8988T (cell line): ENCODE data around the gene NCK1.
"Not testable (repeated sequence)": the region's sequence is repeated elsewhere in the genome, so short reads cannot be mapped to it uniquely, and the experiment has no call there.

Experiments
- DNase-seq: peaks from one replicate; pipeline ENCODE4 v3.0.0; 2011

NCK1 gene

DNA sequence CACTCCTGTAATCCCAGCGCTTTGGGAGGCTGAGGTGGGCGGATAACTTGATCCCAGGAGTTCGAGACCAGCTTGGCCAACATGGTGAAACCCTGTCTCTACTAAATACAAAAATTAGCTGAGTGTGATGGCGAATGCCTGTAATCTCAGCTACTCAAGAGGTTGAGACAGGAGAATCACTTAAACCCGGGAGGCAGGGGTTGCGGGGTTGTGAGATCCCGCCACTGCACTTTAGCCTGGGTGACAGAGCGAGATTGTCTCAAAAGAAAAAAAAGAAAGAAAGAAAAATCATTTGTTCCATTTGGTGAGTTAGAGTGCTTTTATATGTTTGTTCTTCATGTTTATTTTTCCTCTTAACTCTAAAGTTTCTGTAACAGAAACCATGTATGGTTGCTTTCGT lies 7.3 kb downstream of the NCK1 start:
- DNase-seq = no peak

DNA sequence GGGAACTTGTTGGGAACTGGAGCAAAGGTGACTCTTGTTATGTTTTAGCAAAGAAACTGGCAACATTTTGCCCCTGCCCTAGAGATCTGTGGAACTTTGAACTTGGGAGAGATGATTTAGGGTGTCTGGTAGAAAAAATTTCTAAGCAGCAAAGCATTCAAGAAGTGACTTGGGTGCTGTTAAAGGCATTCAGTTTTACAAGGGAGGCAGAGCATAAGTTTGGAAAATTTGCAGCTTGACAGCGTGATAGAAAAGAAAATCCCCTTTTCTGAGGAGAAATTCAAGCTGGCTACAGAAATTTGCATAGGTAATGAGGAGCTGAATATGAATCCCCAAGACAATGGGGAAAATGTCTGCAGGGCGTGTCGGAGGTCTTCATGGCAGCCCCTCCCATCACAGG lies 10.2 kb downstream of the NCK1 start:
- not testable (repeated sequence) for DNase-seq

DNA sequence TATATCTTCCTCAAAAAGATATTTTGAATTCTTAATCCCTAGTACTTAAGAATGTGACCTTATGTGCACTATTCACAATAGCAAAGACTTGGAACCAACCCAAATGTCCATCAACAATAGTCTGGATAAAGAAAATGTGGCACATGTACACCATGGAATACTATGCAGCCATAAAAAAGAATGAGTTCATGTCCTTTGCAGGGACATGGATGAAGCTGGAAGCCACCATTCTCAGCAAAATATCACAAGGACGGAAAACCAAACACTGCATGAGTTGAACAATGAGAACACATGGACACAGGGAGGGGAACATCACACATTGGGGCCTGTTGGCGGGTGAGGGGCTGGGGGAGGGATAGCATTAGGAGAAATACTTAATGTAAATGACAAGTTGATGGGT lies 17.5 kb downstream of the NCK1 start:
- not testable (repeated sequence) for DNase-seq

DNA sequence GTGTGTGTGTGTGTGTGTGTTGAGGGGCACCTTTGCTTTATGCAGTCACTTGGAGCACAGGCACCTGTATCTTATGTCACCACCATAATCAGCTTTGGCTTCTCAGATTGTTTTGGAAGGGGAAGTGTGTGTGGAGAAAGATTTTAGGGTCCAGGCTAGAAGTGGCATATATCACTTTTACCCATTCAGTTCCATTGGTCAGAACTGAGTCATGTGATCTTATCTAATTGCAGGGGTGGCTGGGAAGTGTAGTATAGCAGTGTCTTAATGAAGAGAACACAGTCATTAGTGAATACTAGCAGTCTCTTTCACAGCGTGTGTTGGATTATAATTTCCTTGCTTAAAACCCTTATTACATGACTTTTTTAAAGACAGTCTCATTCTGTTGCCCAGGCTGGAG lies 20.6 kb downstream of the NCK1 start:
- no peak for DNase-seq

DNA sequence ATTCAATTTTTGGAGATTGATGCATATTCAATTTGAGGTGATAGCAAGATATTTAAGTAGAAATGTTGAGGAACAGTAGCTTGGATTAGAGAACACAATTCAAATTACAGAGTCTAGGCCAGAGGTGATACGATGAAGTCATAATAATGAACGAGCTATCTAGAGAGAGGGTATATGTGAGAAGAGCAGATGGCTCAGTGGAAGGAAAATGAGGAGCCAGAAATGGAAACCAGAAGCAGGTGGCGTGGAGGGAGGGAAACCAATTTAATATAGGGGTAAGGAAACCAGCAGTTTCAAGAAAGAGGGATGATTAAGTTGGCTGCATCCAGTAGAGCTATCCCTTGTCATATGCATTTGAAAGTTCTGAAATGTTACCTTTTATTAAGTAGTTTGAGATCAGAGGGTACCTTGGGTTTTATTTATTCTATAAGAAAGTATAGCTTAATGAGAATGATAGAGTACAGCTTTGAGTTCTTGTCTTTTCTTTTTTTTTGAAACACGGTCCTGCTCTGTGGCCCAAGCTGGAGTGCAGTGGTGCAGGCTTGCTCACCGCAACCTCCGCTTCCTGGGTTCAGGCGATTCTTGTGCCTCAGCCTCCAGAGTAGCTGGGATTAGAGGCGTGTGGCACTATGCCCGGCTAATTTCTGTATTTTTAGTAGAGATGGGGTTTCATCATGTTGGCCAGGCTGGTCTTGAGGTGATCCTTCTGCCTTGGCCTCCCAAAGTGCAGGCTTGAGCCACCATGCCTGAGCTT lies 22.1 kb downstream of the NCK1 start:
- no peak for DNase-seq

DNA sequence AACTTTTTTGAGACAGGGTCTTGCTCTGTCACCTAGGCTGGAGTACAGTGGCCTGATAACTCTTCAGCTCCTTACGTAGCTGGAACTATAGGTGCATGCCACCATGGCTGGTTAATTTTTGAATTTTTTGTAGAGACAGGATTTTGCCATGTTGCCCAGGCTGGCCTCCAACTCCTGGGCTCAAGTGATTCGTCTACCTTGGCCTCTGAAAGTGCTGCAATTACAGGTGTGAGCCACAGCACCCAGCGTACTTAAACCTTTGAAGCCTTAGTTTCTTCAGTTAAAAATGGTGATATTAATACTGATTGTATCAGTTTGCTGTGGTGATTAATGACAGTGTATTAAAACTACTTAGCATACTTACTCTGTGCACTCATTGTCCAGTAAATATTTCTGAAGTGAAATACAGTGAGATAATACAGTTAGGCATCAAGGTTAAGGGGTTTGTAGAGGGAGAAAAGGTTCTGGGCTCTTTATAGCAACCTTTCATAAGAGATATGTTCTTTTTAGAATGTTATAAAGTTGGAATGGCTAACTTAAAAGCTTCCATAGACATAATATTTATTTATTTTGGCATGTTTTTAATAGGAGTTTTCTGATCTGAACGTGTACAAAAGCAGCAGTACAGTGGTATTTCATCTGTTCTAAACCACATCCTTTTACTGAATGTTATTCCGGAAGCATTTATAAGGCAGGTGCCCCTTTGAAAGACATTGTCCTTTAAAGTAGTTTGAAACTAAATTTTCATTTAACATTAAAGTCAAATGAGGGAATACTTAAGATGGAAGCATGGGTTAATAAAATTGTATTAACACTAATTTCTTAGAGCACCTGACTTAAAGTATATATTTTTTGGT lies 23.6 kb downstream of the NCK1 start:
- DNase-seq = no peak

DNA sequence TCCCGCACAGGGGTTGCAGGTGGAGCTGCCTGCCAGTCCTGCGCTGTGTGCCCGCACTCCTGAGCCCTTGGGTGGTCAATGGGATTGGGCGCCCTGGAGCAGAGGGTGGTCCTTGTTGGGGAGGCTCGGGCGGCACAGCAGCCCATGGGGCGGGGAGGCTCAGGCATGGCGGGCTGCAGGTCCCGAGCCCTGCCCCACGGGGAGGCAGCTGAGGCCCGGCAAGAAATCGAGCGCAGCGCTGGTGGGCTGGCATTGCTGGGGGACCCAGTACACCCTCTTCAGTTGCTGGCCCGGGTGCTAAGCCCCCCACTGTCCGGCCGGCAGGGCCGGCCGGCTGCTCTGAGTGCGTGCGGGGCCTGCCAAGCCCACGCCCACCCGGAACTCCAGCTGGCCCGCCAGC lies 27.9 kb downstream of the NCK1 start:
- DNase-seq = no peak

DNA sequence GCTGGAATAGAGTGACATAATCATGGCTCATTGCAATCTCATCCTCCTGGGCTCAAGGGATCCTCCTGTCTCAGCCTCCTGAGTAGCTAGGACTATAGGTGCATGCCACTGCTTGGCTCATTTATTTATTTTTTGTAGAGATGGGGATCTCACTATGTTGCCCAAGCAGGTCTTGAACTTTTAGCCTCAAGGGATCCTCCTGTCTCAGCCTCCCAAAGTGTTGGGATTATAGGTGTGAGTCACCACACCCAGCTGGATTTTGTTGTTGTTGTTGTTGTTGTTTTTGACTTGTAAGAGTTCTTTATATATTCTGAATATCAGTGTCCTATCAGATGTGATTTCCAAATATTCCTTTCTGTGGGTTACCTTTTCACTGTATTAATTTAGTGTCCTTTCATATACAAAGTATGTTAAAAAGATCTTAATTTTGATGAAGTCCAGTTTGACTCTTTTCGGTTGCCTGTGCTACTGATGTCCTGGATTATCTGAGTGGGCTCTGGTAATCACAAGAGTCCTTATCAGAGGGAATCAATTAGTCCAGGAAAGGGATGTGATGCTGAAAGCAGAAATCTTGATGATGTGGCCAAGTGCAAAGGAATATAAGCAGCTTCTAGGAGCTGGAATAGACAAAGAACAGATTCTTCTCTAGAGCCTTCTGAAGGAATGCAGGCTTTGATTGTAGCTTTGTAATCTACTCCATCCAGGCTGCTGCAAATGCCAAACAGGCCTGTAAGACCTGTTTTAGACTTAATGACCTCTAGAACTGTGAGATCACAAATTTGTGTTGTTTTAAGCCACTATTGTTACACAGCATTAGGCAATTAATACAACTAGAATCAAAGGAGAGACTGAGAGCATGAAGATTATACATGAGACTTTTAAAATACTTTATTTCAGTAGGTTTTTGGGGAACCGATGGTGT lies 30.2 kb downstream of the NCK1 start:
- DNase-seq = no peak

DNA sequence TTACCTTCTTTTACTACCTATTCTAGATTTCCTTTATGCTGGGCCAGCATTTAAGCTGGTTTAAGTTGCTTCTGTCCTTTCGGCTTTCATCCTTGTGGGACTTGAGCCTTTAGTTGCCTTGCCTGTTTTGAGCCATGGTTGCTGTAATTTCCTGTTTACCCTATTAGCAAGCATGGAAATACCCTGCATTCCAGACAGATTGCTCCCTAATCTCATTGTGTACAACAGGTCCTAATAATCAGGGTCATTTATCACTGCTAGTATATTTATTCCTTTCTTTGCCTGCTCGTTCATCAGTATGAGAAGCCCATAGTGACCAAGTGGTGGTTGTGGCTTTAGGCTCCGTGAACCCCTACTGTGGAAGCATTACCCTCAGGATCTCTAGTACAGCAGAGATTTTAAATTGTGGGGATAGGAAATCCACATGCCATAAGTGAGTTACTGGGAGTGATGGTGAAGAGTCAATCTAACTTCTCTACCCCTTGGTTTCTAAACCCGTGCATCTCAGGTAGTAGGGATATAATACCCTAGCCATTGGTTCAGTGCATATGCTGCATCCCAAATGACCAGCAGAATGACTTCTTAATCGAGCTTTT lies 31.9 kb downstream of the NCK1 start:
- DNase-seq = no peak

DNA sequence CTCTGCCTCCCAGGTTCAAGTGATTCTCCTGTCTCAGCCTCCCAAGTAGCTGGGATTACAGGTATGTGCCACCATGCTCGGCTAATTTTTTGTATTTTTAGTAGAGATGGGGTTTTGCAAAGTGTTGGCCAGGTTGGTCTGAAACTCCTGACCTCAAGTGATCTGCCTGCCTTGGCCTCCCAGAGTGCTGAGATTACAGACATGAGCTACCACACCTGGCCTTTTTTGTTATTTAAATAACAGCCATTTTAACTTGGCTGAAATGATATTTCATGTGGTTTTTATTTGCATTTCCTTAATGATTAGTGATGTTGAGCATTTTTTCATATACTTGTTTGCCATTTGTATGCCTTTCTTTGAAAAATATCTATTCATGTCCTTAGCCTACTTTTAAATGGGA lies 35.2 kb downstream of the NCK1 start:
- DNase-seq = not testable (repeated sequence)

DNA sequence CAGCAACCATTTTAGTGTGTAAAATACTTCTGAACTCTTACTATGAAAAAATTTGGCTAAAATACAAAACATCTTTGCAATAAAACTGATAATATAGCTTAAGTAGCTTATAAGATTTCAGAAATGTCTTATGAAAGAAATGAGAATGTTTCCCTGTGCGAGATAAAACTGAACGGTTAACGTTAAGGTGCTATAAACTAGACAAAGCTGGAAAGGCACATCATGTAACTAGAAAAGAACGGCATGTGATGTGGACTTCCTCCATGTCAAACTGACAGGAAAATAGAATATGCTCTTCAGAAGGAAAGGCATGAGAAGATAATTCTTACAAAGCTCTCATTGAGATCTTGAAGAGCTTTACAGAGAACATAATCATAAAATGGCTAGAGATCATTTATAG lies 36.5 kb downstream of the NCK1 start:
- DNase-seq = no peak

DNA sequence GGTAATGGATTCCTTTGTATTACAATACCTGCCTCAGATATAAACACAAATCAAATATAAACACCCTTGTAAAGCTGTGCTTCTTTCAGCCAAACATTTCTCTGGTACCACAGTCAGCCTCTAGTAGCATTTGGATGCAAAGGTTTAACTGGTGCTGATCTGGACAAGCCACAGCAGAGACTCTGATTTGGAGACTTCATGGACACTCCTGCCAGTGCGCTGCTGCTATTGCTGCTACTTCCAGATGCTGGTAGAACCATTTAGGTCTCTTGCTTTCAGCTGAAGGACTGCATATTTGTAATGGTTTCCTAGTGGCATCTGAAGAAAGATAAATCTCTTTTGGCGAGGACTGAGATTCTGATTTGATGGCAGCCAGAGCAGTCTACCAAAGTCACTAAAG lies 36.9 kb downstream of the NCK1 start:
- no peak for DNase-seq

DNA sequence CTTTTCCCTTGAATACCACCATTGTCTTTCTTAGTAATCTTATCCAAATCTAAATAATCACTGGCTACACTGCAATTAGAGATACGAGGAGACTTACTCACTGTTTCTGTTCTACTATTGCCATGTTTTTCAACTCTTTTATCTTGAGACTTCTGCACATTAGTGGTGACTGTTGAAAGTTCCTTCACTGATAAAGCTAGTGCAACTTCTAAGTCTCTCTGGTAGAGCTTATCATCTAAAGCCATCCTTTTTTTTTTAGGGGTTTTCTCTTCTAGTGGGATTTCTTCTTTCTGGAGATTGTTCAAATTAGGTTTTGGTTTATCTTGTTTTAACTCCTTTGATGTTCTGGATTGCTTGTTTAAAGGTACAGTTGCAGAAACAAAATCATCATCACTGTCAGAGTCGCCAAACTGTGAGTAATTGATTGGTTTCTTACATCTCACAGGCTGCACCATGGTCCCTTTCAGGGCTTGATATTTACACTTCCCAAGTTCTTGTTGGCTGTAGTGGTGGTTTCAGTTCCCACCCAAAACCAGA lies 37.7 kb downstream of the NCK1 start:
- DNase-seq = no peak

DNA sequence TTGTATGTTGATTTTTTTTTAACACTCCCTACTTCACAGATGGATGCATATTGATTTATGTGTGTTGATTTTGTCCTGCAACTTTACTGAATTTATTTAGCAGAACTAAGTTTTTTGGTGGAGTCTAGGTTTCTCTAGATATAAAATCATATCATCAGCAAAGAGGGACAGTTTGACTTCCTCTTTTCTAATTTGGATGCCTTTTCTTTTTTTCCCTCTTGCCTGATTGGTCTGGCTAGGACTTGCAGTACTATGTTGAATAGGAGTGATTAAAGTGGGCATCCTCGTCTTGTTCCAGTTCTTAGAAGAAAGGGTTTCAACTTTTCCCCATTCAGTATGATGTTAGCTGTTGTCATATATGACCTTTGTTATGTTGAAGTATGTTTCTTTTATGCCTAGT lies 38.7 kb downstream of the NCK1 start:
- DNase-seq = not testable (repeated sequence)

DNA sequence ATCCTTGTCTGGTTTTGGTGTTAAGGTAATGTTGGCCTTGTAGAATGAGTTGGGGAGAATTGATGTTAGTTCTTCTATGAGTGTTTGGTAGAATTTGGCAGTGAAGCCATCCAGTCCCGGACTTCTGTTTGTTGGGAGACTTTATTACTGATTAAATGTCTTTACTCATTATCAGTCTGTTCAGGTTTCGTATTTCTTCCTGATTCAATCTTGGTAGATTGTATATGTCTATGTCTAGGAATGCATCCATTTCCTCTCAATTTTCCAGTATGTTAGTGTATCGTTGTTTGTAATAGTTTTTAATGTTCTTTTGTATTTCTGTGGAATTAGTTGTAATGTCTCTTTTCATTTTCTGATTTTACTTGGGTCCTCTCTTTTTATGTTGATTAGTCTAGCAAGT lies 39.4 kb downstream of the NCK1 start:
- DNase-seq = no peak

DNA sequence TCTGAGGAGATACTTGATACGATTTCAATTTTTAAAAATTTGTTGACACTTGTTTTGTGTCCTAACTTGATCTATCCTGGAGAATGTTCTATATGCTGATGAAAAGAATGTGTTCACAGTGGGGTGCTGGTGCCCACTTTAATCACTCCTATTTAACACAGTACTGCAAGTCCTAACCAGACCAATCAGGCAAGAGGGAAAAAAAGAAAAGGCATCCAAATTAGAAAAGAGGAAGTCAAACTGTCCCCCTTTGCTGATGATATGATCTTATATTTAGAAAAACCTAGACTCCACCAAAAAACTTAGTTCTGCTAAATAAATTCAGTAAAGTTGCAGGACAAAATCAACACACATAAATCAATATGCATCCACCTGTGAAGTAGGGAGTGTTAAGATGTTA lies 40.5 kb downstream of the NCK1 start:
- not testable (repeated sequence) for DNase-seq

DNA sequence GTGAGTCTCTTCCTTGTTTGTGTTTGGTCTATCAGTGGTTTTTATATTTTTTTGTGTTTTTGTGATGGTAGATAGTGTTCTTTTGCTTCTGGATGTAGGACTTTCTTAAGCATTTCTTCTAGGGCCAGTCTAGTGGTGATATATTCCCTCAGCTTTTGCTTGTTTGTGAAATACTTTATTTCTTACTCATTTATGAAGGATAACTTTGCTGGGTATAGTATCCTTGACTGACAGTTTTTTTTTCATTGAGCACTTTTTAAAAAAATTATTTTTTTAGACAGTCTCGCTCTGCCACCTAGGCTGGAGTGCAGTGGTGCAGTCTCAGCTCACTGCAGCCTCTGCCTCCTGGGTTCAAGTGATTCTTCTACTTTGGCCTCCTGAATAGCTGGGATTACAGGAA lies 41.9 kb downstream of the NCK1 start:
- DNase-seq = no peak

DNA sequence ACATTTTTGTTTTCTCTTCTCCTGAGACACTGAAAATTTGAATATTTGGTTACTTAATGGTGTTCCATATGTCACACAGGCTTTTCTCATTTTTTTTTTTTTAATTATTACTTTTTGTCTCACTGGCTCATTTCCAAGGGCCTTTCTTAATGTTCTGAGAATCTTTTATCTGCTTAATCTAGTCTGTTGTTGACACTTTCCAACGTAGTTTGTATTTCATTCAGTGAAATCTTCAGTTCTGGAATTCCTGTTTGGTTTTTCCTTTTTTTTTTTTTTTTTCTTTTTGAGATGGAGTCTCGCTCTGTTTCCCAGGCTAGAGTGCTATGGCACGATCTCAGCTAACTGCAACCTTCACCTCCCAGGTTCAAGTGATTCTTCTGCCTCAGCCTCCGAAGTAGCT lies 42.7 kb downstream of the NCK1 start:
- DNase-seq = no peak

DNA sequence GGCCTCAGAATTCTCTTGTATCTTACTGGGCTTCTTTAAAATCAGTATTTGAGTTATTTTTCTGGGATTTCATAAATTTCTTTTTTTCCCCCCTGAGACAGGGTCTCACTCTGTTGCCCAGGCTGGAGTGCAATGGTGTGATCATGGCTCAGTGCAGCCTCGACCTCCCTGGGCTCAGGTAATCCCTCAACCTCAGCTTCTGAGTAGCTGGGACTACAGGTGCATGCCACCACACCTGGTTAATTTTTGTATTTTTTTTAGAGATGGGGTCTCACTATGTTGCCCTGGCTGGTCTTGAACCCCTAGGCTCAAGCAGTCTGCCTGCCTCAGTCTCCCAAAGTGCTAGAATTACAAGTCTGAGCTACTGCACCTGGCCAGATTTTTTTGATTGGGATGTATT lies 43.5 kb downstream of the NCK1 start:
- DNase-seq = no peak

DNA sequence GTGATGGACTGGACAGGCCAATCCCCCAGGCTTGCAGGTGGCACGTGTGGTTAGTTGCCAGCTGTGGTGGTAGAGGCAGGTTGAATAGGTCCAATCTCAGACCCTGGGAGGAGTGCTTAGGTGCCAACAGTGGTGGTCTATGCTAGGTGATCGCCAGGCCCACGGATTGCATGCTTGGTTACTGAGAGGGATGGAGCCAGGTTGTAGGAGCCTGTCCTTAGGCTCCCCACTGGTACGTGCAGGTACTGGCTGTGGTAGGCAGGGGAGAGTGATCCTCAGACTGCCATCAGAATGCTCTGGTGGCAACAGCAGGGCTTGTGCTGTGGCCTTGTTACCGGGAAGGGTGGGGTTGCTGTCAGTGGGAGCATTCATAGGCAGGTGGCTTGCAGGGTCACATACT lies 44.7 kb downstream of the NCK1 start:
- no peak for DNase-seq

DNA sequence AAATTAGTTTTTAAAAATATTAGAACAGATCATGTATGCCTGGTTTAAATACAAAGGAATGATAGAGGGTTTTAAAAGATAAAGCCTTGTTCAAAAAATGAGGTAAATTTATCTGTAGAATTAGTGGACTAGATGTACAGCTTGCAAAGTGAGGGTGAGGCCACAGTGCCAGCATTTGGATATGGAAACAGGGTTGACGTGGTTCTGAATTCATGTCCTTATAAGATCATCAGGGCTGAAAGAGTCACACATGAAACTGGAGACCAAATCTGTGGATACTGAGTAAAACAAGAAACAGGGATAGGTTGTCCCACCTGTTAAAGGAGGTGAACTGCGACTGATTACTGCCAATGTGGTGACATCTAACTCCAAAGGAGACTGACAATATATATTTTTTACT lies 46.3 kb downstream of the NCK1 start:
- DNase-seq = no peak

DNA sequence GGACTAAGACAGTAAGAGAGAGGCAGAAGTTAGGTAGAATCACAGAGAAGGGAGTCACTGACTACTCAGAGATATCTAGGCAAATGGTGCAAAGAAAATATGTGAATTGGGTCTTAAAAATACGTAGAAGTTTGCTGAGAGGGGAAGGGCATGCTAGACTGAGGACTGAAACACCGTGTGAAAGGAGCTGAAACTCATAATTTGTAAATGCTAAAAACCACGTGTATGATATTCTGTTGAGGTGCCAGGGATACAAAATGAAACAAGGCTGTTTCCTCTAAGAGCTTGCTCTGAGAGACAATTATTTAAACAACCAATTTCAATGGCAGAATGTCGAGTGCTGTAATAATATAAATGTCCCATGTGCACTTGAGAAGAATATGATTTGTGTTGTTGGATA lies 47.2 kb downstream of the NCK1 start:
- DNase-seq = no peak

DNA sequence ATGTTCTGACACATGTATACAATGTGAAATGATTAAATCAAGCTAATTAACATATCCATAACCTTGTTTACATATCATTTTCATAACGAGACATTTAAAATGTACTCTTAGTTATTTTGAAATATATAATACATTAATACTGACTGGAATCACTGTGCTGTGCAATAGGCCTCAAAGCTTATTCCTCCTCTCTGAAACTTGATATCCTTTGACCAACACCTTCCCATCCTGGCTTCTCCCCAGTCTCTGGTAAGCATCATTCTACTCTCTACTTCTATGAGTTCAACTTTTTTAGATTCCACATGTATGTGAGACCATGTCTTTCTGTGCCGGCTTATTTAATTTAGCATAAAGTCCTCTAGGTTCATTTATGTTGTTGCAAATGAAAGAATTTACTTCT lies 48.7 kb downstream of the NCK1 start:
- no peak for DNase-seq
